Small intestine (tissue), 7 donors: ENCODE measurements around the gene CKB. TPM values are rescaled to one million over a fixed set of nuclear protein-coding genes. Genes with fewer than 3 reads are reported as not detected.

Experiments
- DNase-seq, 2 donors: peaks; one replicate each; pipeline versions ENCODE4 v3.0.0 to v3.0.0-alpha.2; 2013
- FAIRE-seq: peaks from 2 replicates; lab custom pipeline; 2012; peaks lifted over from hg19 to GRCh38; lab: Jason Lieb, UNC
- H3K27ac ChIP-seq, 3 donors: one replicate each; pipeline ENCODE4 v1.5.1; 2013; ENCODE audit warnings: low read length in 2 of 3, mild to moderate bottlenecking in 2 of 3, control low read depth in 1 of 3, inconsistent platforms in 1 of 3, low read depth in 1 of 3, moderate library complexity in 1 of 3
- H3K27me3 ChIP-seq, 3 donors: one replicate each; pipeline ENCODE4 v1.6.1; 2013; ENCODE audit warnings: low read length in 3 of 3, inconsistent platforms in 1 of 3; ENCODE audit not compliant: control insufficient read depth in 3 of 3, insufficient read depth in 3 of 3
- H3K36me3 ChIP-seq, 3 donors: one replicate each; pipeline ENCODE4 v1.6.1; 2013; ENCODE audit warnings: low read length in 3 of 3, inconsistent platforms in 1 of 3, low read depth in 1 of 3, mild to moderate bottlenecking in 1 of 3, moderate library complexity in 1 of 3; ENCODE audit not compliant: control insufficient read depth in 3 of 3, insufficient read depth in 2 of 3
- H3K4me1 ChIP-seq, 3 donors: one replicate each; pipeline ENCODE4 v1.6.1; 2013; ENCODE audit warnings: low read length in 2 of 3, inconsistent platforms in 1 of 3, low read depth in 1 of 3, mild to moderate bottlenecking in 1 of 3, moderate library complexity in 1 of 3; ENCODE audit not compliant: control insufficient read depth in 3 of 3, insufficient read depth in 2 of 3
- H3K4me3 ChIP-seq, 3 donors: one replicate each; pipeline ENCODE4 v1.5.1; 2013; ENCODE audit warnings: low read length in 3 of 3, control low read depth in 1 of 3, inconsistent platforms in 1 of 3, low read depth in 1 of 3, mild to moderate bottlenecking in 1 of 3, moderate library complexity in 1 of 3
- H3K9me3 ChIP-seq, 2 donors: one replicate each; pipeline ENCODE4 v1.6.1; 2013; ENCODE audit warnings: low read depth in 1 of 2, low read length in 1 of 2; ENCODE audit not compliant: control insufficient read depth in 2 of 2, insufficient read depth in 1 of 2
- WGBS, 3 donors: extraction: QIAGEN DNeasy Blood & Tissue Kit; methylation state at CpG; one replicate each; pipeline ENCODE4 v1.1.7; 2013; 5-methylcytosine and 5-hydroxymethylcytosine counted together
- polyA plus RNA-seq, 4 donors: library from polyadenylated mRNA; stranded (reverse) in 3 of 4; unstranded in 1 of 4; fragments of 200-250 nt in 3 of 4; fragments of 120-200 nt in 1 of 4; gene quantifications; one replicate each; pipeline versions ENCODE4 v1.2.1 to v1.2.3, GENCODE V29; 2013
- donor health status: healthy with polysubstance abuse.
- donor health status: control.
- donor health status: control.
- donor health status: Bipolar disorder and iron deficiency.
- donor health status: healthy.

The CKB gene
- polyA plus RNA-seq, 4 donors: 36.7 to 315 (median 72.7) TPM

GRCh38 chr14:103552846-103553210, 30.2 kb upstream of the CKB start:
- FAIRE-seq (no peak), DNase-seq (no peak)
- peak overlapping the region in 2 of 3 donors; percentile 9 to 31 for H3K27ac ChIP-seq
- peaks cover 0 to 19% (median 0%) of the 10 kb centered on the region in 3 donors for H3K36me3 ChIP-seq
- no peaks in the 10 kb centered on the region for H3K9me3 ChIP-seq
- H3K4me1 ChIP-seq: peaks cover 0 to 6% (median 0%) of the 10 kb centered on the region in 3 donors
- no peaks in the 10 kb centered on the region for H3K27me3 ChIP-seq
- WGBS, 3 donors: 95 to 97% (median 96%) methylated on average over 11 of the region's 11 CpGs
- no peak overlapping the region for H3K4me3 ChIP-seq

DNA sequence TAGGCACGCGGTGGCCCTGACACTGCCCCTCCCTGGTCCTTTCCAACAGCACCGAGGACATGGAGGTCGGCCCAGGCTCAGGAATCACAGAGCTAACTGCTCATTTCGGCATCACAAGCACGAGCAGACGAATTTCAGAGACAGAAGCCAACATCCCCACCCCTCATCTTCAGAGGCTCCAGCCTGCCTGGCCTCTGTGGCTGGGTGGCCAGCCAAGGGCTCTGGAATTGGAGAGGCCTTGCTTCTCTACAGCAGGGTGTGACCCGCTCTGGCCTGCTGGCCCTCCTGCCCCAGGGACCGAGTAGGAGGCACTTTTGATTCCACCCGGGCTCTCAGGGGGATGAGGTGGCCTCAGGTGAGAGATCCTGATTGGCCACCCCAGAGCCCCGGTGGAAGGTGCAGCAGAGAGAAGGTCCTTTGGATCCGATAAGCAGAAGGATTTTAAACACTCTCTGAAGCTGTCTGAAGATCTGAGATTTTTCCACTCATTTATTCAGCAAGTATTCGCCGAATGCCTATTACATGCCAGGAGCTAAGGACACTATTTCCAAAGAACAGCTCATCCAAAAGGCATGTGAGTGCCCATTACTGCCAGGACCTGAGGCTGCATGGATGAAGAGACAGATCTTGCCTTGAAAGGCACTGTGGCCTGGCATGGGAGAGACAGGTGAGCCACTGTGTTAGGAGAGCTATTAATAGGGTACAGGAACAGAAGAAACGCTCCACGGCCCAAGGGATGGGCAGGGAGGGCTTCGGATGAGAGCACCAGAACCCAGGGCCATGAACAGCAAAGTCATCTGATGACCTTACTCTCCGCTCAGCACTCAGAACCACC, 29.6 kb upstream of the CKB start:
- Histone ChIP-seq H3K27ac (peak overlapping the region in 2 of 3 donors; percentile 56 to 66), H3K4me1 (peaks cover 0 to 6% (median 0%) of the 10 kb centered on the region in 3 donors), H3K9me3 (no peaks in the 10 kb centered on the region), H3K4me3 (no peak overlapping the region), H3K27me3 (no peaks in the 10 kb centered on the region), H3K36me3 (peaks cover 0 to 15% (median 0%) of the 10 kb centered on the region in 3 donors)
- FAIRE-seq (no peak), DNase-seq (no peak)
- 80 to 87% (median 82%) methylated on average over 18 of the region's 18 CpGs for WGBS, 3 donors

DNA sequence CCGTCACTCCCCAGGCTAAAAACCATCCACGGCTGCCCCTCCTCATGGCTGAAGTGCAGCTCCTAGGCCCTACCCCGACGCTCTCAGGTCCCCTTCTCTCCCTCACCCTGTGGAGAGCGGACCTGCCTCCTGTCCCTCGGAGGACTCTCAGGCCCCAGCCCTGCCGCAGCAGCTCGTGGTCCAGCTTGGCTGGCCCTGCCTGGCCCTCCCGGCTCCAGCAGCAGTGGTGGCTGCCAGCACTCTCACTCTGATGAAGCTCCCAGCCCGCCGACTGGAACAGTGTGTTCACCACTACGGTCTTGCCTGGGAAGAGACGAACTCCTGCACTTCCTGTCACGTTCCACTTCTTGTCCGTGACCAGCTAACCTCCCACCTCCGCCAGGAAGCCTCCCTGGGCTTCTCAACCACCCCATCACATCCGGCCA, 28.7 kb upstream of the CKB start:
- Histone ChIP-seq H3K27me3 (no peaks in the 10 kb centered on the region), H3K4me1 (peaks cover 0 to 12% (median 0%) of the 10 kb centered on the region in 3 donors), H3K27ac (peak overlapping the region in 2 of 3 donors; percentile 56 to 66), H3K36me3 (peaks cover 0 to 15% (median 0%) of the 10 kb centered on the region in 3 donors), H3K4me3 (no peak overlapping the region), H3K9me3 (no peaks in the 10 kb centered on the region)
- FAIRE-seq: no peak
- 77 to 91% (median 88%) methylated on average over 15 to 17 of the region's 17 CpGs for WGBS, 3 donors
- DNase-seq: no peak

GRCh38 chr14:103550451-103551337, 28.1 kb upstream of the CKB start:
- Histone ChIP-seq H3K4me3 (no peak overlapping the region), H3K36me3 (peaks cover 0 to 15% (median 0%) of the 10 kb centered on the region in 3 donors), H3K9me3 (no peaks in the 10 kb centered on the region), H3K4me1 (peaks cover 0 to 13% (median 0%) of the 10 kb centered on the region in 3 donors), H3K27me3 (no peaks in the 10 kb centered on the region), H3K27ac (peak overlapping the region in 1 of 3 donors; percentile 56)
- no peak for FAIRE-seq
- 70 to 78% (median 75%) methylated on average over 21 to 22 of the region's 22 CpGs for WGBS, 3 donors
- no peak for DNase-seq

DNA sequence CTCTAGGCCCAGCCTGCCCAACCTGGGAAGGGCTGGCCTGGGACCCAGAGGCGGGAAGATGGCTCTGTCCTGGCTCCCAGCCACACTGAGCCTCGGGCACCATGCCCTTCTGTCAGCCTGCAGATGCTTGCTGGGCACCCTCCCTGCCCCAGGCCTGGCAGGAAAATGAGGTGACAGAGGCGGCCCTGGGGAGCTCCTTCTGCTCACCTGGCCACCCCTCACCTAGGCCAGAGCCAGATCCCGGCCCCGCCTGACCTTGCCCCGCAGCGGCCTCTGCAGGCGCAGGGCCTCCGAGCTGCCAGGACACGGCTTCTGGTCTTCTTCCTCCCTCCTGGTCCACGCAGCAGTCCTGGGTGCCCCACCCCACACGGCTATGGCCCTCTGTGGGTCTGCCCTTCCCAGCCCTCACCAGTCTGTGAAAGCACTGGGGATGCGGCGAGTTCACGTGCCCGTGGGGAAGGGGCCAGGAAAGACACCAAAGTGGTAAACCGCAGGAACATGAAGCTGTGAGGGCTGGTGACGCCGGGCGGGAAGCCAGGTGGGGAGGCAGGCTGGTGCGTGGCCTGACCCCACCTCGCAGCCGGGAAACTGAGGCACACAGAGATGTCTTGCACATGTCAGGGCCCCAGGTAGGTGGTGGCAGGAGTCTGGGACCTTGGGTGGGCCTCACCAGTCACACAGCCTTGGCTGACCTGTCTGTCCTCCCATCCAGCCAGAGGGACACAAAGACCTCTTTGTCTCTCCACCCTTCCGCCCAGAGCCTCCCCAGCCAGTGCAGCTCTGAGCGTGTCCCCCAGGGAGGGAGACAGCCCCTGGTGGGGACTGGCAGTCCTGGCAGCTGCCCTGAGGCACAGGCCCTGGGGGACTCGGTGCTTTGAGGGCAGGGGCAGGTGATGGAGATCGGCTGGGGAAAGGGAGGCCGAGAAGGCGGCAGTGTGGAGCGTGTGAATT, 27.0 kb upstream of the CKB start:
- Histone ChIP-seq H3K27me3 (no peaks in the 10 kb centered on the region), H3K9me3 (no peaks in the 10 kb centered on the region), H3K27ac (no peak overlapping the region), H3K36me3 (peaks cover 0 to 11% (median 0%) of the 10 kb centered on the region in 3 donors), H3K4me1 (peaks cover 0 to 17% (median 0%) of the 10 kb centered on the region in 3 donors), H3K4me3 (no peak overlapping the region)
- FAIRE-seq (no peak), DNase-seq (no peak)
- WGBS, 3 donors: 80 to 86% (median 82%) methylated on average over 29 to 30 of the region's 30 CpGs

GRCh38 chr14:103548463-103549351, 26.1 kb upstream of the CKB start:
- H3K4me3 ChIP-seq: no peak overlapping the region
- no peaks in the 10 kb centered on the region for H3K27me3 ChIP-seq
- FAIRE-seq (no peak), DNase-seq (no peak)
- no peak overlapping the region for H3K27ac ChIP-seq
- H3K4me1 ChIP-seq: peaks cover 0 to 26% (median 0%) of the 10 kb centered on the region in 3 donors
- H3K9me3 ChIP-seq: no peaks in the 10 kb centered on the region
- 83 to 91% (median 89%) methylated on average over 24 to 27 of the region's 27 CpGs for WGBS, 3 donors
- H3K36me3 ChIP-seq: peaks cover 0 to 10% (median 0%) of the 10 kb centered on the region in 3 donors

DNA sequence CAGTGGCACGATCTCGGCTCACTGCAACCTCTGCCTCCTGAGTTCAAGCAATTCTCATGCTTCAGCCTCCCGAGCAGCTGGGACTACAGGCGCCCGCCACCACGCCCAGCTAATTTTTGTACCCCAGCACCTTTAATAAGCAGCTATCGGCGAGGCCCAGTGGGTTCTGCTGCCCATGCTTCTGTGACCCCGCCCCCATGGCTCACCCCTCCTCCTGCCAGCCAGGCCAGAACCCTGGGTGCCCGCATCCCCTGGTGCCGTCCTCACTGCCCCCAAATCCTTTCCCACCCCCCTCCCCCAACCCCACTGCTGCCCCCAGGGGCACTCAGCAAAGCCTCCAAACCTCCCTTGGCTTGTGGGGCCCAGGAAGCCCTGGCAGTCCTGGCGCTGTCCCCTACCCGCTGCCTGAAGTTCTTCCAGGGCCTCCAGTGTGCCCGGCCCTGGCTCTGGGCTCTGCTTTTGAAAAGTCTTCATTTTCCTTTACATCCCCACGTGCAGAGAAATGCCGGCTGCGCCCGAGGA, 25.4 kb upstream of the CKB start:
- WGBS, 3 donors: 83 to 88% (median 85%) methylated on average over 18 of the region's 18 CpGs

More for the DNA sequence above, 25.4 kb upstream of the CKB start:
- Histone ChIP-seq H3K4me3 (no peak overlapping the region), H3K27ac (no peak overlapping the region), H3K4me1 (peaks cover 0 to 33% (median under 1%) of the 10 kb centered on the region in 3 donors), H3K9me3 (no peaks in the 10 kb centered on the region), H3K36me3 (peaks cover 0 to 9% (median 0%) of the 10 kb centered on the region in 3 donors), H3K27me3 (no peaks in the 10 kb centered on the region)
- no peak for FAIRE-seq
- no peak for DNase-seq
